ENCODE measurements around the gene MRPL2.

- no peak for TF ChIP-seq CTCF (IDR thresholded peaks at IDR 0.05)
- TF ChIP-seq ZFX (IDR thresholded peaks at IDR 0.05; ENCODE audit: borderline replicate concordance): no peak
These were observed 18.5 kb downstream of the MRPL2 start for GRCh38 chr6:43040542-43041257.

Data from 22Rv1 (cell line).